Measurements from ENCODE around the gene PCNX3.

- no peak for TF ChIP-seq CTCF (IDR thresholded peaks at IDR 0.05)
- TF ChIP-seq POLR2A (IDR thresholded peaks at IDR 0.05) = no peak
Measured at GRCh38 chr11:65604258-65604657, 11.3 kb upstream of the PCNX3 start.
